ENCODE measurements around the gene NUTF2. TPM values are rescaled to one million over a fixed set of nuclear protein-coding genes. Genes with fewer than 3 reads are reported as not detected.
A peak's percentile ranks its signal among the peaks of the same experiment; 100 is the strongest.

Gene NUTF2
- total RNA-seq, 1 donor from 2014 or later, result 99.7 TPM

GRCh38 chr16:67873435-67874370 is 27.0 kb downstream of the NUTF2 start:
- Mint-ChIP-seq H3K9me3 (no peaks in the 10 kb centered on the region), H3K27ac (peak overlapping the region; percentile 74), H3K36me3 (ENCODE audit: low read depth) (peaks cover 45% of the 10 kb centered on the region), H3K27me3 (no peaks in the 10 kb centered on the region), H3K4me1 (peaks cover 36% of the 10 kb centered on the region), H3K4me3 (peak overlapping the region; percentile 90)
- POLR2A ChIA-PET, result interaction anchor here (0.6 to 1.3 kb wide), 8 partner anchors 12 to 164 kb away, joined by 3 to 7 read pairs (median 4); partner anchors contain the start of genes GFOD2 and PSKH1
- TF ChIP-seq CTCF (IDR thresholded peaks at IDR 0.05), result no peak
- ATAC-seq (ENCODE audit: low read depth) (no peak), DNase-seq (no peak)
- CTCF ChIA-PET, result interaction anchor here (0.6 to 1.4 kb wide), 3 partner anchors 10 to 57 kb away, joined by 3 to 6 read pairs (median 4); no protein-coding TSS in a partner anchor
- intact Hi-C loops (cut with micrococcal nuclease), result loop anchor here (1.0 to 2.0 kb wide), 3 partner anchors 19 to 57 kb away; partner anchors contain the start of genes PSKH1 and THAP11

DNA sequence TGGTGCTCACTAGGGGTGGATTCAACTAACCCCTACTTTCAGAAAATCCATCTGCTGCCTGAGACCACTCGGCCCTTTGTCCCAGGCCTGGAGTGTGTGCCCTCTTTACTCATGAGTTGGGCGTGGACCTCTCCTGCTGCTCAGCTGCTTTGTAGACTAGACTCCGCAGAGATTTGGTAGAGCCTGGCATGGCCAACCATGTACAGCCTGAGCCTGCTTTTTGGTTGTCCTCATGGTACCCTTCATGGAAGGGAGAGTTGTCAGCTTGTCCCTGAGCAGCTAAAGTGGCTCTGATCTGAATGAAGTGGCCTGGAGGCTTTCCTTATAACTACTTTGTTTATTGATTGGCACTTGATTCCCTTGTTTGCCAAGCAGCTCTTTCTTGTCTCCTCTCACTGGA is 27.6 kb downstream of the NUTF2 start:
- peak overlapping the region; percentile 74 for H3K27ac Mint-ChIP-seq
- no peak for ATAC-seq (ENCODE audit: low read depth)
- intact Hi-C loops (cut with micrococcal nuclease), result no loop called here
- H3K36me3 Mint-ChIP-seq (ENCODE audit: low read depth), result peaks cover 50% of the 10 kb centered on the region
- ChIA-PET CTCF (interaction anchor here (1.0 kb wide), 1 partner anchor 9 kb away, joined by 4 read pairs; no protein-coding TSS in a partner anchor), POLR2A (interaction anchor here (0.6 kb wide), 1 partner anchor 73 kb away, joined by 4 read pairs; no protein-coding TSS in a partner anchor)
- H3K9me3 Mint-ChIP-seq, result no peaks in the 10 kb centered on the region
- peak overlapping the region; percentile 90 for H3K4me3 Mint-ChIP-seq
- DNase-seq, result no peak
- no peak for TF ChIP-seq CTCF (IDR thresholded peaks at IDR 0.05)
- no peaks in the 10 kb centered on the region for H3K27me3 Mint-ChIP-seq
- H3K4me1 Mint-ChIP-seq, result peaks cover 36% of the 10 kb centered on the region

- ATAC-seq (ENCODE audit: low read depth) (no peak), DNase-seq (no peak)
- CTCF ChIA-PET, result no interaction called here
- Mint-ChIP-seq H3K4me3 (no peak overlapping the region), H3K36me3 (ENCODE audit: low read depth) (peaks cover 62% of the 10 kb centered on the region), H3K27ac (no peak overlapping the region), H3K27me3 (no peaks in the 10 kb centered on the region), H3K4me1 (peaks cover 35% of the 10 kb centered on the region), H3K9me3 (no peaks in the 10 kb centered on the region)
- no peak for TF ChIP-seq CTCF (IDR thresholded peaks at IDR 0.05)
- POLR2A ChIA-PET, result no interaction called here
- intact Hi-C loops (cut with micrococcal nuclease), result no loop called here
These were observed 30.3 kb downstream of the NUTF2 start for GRCh38 chr16:67877064-67877463.

DNA sequence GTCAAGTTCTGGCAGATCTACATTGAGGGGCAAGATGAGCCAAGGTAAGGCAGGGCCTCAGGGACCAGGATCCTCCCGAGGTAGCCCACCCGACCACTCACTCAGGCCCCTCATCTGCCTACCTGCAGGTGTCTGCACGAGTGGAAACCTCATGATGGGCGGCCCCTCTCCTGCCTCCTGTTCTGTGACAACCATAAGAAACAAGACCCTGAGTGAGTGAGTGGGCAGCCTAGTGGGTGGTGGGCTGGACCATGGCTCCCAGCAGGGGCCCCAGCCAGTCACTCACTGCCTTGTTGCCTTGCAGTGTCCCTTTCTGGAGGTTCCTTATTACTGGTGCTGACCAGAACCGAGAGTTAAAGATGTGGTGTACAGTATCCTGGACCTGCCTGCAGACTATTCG is 31.5 kb downstream of the NUTF2 start:
- peaks cover 72% of the 10 kb centered on the region for H3K36me3 Mint-ChIP-seq (ENCODE audit: low read depth)

More for the DNA sequence above, 31.5 kb downstream of the NUTF2 start:
- no peak for TF ChIP-seq CTCF (IDR thresholded peaks at IDR 0.05)
- CTCF ChIA-PET, result no interaction called here
- no peak for ATAC-seq (ENCODE audit: low read depth)
- H3K27ac Mint-ChIP-seq, result no peak overlapping the region
- DNase-seq, result no peak
- intact Hi-C loops (cut with micrococcal nuclease), result no loop called here
- H3K9me3 Mint-ChIP-seq, result no peaks in the 10 kb centered on the region
- no peak overlapping the region for H3K4me3 Mint-ChIP-seq
- H3K27me3 Mint-ChIP-seq, result no peaks in the 10 kb centered on the region
- peaks cover 26% of the 10 kb centered on the region for H3K4me1 Mint-ChIP-seq
- POLR2A ChIA-PET, result no interaction called here

Measured in activated B cell treated with CpG ODN at 0.5 μM for 24 hours (primary cell).